Measurements from ENCODE around the gene RPRD1B.

Gene RPRD1B

DNA sequence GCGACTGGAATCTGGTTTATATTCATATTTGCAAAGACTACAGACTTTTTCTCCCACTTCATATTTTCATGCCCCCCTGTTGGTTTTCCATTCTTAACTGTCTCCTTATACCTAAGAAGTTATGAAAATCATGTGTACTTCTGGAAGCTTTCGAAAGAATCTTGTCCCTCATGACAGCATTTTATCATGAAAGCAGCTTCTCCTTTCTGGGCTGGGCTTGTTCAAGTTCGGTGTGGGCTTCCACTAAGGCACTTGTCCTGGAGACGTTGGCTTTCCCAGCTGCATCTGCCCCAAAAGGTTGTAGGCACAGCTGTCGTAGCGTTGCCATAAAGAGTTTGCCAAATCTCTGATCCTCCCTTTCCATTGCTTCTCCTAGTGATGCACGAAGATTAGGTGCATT lies 56.5 kb downstream of the RPRD1B start:
- H3K4me3 ChIP-seq (ENCODE audit: low read depth, low read length): no peak overlapping the region
- TF ChIP-seq, protein P1, sequence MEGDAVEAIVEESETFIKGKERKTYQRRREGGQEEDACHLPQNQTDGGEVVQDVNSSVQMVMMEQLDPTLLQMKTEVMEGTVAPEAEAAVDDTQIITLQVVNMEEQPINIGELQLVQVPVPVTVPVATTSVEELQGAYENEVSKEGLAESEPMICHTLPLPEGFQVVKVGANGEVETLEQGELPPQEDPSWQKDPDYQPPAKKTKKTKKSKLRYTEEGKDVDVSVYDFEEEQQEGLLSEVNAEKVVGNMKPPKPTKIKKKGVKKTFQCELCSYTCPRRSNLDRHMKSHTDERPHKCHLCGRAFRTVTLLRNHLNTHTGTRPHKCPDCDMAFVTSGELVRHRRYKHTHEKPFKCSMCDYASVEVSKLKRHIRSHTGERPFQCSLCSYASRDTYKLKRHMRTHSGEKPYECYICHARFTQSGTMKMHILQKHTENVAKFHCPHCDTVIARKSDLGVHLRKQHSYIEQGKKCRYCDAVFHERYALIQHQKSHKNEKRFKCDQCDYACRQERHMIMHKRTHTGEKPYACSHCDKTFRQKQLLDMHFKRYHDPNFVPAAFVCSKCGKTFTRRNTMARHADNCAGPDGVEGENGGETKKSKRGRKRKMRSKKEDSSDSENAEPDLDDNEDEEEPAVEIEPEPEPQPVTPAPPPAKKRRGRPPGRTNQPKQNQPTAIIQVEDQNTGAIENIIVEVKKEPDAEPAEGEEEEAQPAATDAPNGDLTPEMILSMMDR (IDR thresholded peaks at IDR 0.05; ENCODE audit: control insufficient read depth, extremely low read depth, insufficient read depth): no peak
- no peak for DNase-seq (ENCODE audit: low read depth)

DNA sequence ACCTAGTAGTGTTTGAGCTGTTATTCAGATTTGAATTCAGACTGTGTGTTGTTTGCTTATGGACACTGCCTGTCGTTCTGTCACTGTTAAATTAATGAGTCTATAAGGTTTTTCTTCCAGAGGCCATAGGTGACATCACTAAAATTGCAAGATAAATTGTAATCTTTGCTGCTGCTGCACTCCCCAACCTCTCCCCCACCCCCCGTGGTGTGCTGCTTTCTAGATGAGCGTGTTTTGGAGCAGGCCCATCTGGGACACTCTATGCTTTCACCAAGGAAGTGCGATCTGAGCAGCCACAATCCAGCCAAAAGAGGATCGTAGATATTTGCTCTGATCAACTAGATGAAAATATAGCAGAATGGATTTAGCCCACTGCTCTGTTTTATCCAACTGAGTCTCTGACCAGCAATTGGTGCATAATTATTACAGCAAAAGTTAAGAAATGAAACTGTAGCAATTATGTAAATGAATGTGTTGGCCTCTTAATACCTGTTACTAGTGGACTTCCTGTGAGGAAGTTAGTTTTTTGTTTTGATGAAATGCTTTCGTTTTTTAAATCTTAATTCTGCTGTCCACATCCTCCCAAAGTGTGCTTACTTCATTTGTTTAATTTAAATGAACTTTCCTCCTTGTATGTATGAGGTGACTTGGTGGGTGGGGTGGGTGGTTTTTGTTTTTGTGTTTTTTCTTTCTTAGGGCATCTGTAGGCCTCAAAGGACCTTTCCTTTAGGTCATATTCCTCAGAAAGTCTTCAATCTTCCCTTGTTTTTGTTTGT lies 58.1 kb downstream of the RPRD1B start:
- DNase-seq (ENCODE audit: low read depth): no peak
- TF ChIP-seq, protein P1 (IDR thresholded peaks at IDR 0.05; ENCODE audit: control insufficient read depth, extremely low read depth, insufficient read depth): no peak
- H3K4me3 ChIP-seq (ENCODE audit: low read depth, low read length): no peak overlapping the region

DNA sequence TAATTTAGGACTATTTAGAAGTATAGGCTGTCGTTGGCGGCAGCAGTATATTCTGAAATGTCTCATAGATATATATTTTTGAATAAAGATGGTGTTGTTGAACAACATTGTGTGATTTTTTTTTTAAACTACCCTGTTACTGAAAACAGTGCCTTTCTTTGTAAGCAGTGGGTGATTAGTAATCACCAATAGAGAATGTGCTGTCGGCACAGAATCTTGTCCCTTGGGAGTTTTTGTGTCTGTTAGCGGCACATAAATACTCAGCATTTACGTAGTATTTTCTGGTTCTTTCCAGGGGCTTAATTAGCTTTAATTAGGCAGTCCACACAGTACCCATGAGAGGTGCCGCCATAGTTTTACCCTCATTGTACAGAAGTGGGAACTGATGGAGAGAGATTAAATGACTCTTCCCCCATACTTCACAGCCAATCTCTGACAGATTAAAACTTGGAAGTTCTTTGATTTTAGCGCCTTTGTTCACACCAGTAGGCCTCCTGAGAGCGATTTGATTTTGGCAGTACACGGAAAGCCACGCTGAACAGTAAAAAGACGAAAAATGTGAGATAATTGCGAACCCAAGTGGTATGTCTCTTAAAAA lies 58.8 kb downstream of the RPRD1B start:
- TF ChIP-seq, protein P1 (IDR thresholded peaks at IDR 0.05; ENCODE audit: control insufficient read depth, extremely low read depth, insufficient read depth): no peak
- no peak for DNase-seq (ENCODE audit: low read depth)
- no peak overlapping the region for H3K4me3 ChIP-seq (ENCODE audit: low read depth, low read length)

DNA sequence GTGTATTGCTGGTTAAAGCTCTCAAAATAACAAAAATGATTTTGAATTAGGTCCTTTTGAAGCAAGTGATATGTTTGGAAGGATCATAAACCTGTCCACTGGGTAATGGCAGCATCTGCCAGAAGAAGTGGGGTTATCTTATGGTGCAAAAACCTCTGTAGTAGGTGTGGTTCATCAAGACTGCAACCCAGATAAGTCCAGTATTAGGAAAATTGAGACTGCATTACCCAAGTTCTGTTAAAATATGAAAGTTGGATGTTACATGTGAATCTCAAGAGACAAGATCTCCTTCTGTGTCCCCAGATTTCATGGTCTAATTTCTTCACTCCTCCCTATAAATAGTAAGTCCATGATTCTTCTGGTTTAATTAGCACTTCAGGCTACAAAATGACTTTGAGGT lies 59.4 kb downstream of the RPRD1B start:
- TF ChIP-seq, protein P1 (IDR thresholded peaks at IDR 0.05; ENCODE audit: control insufficient read depth, extremely low read depth, insufficient read depth): no peak
- H3K4me3 ChIP-seq (ENCODE audit: low read depth, low read length): no peak overlapping the region
- no peak for DNase-seq (ENCODE audit: low read depth)

DNA sequence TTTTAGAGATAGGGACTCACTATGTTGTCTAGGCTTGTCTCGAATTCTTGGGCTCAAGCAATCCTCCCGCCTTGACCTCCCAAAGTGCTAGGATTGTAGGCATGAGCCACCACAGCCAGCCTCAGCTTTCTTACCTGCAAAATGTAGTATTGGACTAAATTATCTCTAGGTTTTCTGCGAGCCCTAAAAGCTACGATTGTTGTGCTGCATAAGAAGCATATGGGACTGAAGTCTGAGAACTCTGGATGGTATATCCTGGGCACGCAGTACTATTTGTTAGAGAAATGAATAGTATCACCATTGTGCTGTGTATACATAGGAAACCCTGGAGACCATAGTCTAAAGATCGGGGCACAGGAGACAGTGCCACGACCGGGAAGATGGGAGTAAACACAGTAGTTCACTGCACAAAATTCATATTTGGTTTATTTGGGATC lies 60.1 kb downstream of the RPRD1B start:
- H3K4me3 ChIP-seq (ENCODE audit: low read depth, low read length): no peak overlapping the region
- no peak for DNase-seq (ENCODE audit: low read depth)
- TF ChIP-seq, protein P1 (IDR thresholded peaks at IDR 0.05; ENCODE audit: control insufficient read depth, extremely low read depth, insufficient read depth): no peak

DNA sequence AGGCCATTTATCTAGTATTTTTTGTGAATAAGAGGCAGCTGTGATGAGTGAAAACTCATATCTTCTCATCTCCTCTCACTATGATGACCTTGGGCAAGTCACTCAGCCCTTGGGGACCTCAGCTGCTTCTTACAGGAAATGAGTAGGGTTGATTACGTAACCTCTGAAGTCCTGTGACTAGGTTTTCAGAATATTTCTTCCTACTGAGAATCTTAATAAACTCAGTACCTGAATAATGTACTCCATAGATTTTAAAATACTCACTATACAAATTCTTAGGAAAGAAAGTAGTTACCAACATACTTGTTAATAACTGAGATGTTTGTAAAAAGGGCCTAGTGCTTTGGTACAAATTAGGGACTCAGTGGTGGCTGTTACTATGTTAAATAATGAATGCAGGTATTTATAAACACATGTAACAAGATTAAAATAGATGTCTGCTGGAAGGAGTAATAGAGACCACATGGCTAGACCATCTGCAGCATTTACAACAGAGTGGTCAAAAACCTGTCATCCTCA lies 60.9 kb downstream of the RPRD1B start:
- DNase-seq (ENCODE audit: low read depth): no peak
- no peak overlapping the region for H3K4me3 ChIP-seq (ENCODE audit: low read depth, low read length)
- TF ChIP-seq, protein P1 (IDR thresholded peaks at IDR 0.05; ENCODE audit: control insufficient read depth, extremely low read depth, insufficient read depth): no peak

Measured in LNCaP clone FGC (cell line).